Ishikawa (cell line): ENCODE results near the gene BAHD1.

Experiments
- CEBPB ChIP-seq: IDR thresholded peaks from 2 replicates; pipeline ENCODE4 v1.6.1; 2012
- CREB1 ChIP-seq: IDR thresholded peaks from 2 replicates; pipeline ENCODE4 v1.6.1; 2012; ENCODE audit warnings: low read depth
- EGR1 ChIP-seq: IDR thresholded peaks from 2 replicates; pipeline ENCODE4 v1.6.1; 2012
- EP300 ChIP-seq: IDR thresholded peaks from 2 replicates; pipeline ENCODE4 v1.6.1; 2012; ENCODE audit warnings: borderline replicate concordance
- FOXM1 ChIP-seq: IDR thresholded peaks from 2 replicates; pipeline ENCODE4 v1.6.1; 2012; ENCODE audit warnings: low read depth, borderline replicate concordance
- NFIC ChIP-seq: IDR thresholded peaks from 2 replicates; pipeline ENCODE4 v1.6.1; 2012
- RAD21 ChIP-seq: IDR thresholded peaks from 2 replicates; pipeline ENCODE4 v1.6.1; 2012; ENCODE audit warnings: low read depth
- TAF1 ChIP-seq: IDR thresholded peaks from 2 replicates; pipeline ENCODE4 v1.6.1; 2012; ENCODE audit warnings: low read depth, mild to moderate bottlenecking
- TCF12 ChIP-seq: IDR thresholded peaks from 2 replicates; pipeline ENCODE4 v1.6.1; 2012; ENCODE audit warnings: low read depth
- TEAD4 ChIP-seq: IDR thresholded peaks from 2 replicates; pipeline ENCODE4 v1.6.1; 2012
- YY1 ChIP-seq: IDR thresholded peaks from 2 replicates; pipeline ENCODE4 v1.6.1; 2012; ENCODE audit warnings: low read depth
- ZBTB7A ChIP-seq: IDR thresholded peaks from 2 replicates; pipeline ENCODE4 v1.6.1; 2012; ENCODE audit warnings: low read depth
- TF ChIP-seq, protein P1 (sequence below): IDR thresholded peaks from 2 replicates; pipeline ENCODE4 v1.6.1; 2012; ENCODE audit warnings: low read depth, mild to moderate bottlenecking
- TF ChIP-seq, protein P2 (sequence below): IDR thresholded peaks from 2 replicates; pipeline ENCODE4 v1.6.1; 2012
- TF ChIP-seq, protein P3 (sequence below): IDR thresholded peaks from 2 replicates; pipeline ENCODE4 v1.6.1; 2012

The BAHD1 gene

DNA sequence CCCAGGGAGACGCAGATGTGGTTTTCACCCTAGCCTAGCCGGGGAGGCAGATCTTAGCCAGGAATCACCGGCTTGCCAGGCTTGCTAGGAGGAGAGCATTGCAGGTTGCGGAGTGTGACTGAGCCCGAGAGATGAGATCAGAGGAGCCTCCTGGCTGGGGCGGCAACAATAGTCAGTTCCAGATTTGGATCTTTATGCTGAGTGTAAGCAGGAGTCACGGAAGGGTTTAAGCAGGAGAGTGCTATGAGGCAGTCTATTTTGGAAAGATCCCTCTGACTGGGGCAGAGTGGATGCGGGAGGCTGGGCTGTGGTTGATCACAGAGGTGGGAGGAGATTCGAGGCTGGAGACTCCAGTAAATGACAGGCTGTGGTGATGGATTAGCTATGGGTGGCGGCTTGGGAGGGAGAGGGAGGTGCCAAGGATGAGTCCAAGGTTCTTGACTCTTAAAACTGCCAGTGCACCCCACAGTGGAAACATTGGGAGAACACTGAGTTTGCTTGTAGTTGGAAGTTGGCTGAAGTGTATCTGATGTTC, 10.4 kb upstream of the BAHD1 start:
- no peak for TF ChIP-seq CEBPB
- TF ChIP-seq TAF1 = no peak
- TF ChIP-seq, protein P1, sequence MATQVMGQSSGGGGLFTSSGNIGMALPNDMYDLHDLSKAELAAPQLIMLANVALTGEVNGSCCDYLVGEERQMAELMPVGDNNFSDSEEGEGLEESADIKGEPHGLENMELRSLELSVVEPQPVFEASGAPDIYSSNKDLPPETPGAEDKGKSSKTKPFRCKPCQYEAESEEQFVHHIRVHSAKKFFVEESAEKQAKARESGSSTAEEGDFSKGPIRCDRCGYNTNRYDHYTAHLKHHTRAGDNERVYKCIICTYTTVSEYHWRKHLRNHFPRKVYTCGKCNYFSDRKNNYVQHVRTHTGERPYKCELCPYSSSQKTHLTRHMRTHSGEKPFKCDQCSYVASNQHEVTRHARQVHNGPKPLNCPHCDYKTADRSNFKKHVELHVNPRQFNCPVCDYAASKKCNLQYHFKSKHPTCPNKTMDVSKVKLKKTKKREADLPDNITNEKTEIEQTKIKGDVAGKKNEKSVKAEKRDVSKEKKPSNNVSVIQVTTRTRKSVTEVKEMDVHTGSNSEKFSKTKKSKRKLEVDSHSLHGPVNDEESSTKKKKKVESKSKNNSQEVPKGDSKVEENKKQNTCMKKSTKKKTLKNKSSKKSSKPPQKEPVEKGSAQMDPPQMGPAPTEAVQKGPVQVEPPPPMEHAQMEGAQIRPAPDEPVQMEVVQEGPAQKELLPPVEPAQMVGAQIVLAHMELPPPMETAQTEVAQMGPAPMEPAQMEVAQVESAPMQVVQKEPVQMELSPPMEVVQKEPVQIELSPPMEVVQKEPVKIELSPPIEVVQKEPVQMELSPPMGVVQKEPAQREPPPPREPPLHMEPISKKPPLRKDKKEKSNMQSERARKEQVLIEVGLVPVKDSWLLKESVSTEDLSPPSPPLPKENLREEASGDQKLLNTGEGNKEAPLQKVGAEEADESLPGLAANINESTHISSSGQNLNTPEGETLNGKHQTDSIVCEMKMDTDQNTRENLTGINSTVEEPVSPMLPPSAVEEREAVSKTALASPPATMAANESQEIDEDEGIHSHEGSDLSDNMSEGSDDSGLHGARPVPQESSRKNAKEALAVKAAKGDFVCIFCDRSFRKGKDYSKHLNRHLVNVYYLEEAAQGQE = no peak
- no peak for TF ChIP-seq NFIC
- no peak for TF ChIP-seq EP300

DNA sequence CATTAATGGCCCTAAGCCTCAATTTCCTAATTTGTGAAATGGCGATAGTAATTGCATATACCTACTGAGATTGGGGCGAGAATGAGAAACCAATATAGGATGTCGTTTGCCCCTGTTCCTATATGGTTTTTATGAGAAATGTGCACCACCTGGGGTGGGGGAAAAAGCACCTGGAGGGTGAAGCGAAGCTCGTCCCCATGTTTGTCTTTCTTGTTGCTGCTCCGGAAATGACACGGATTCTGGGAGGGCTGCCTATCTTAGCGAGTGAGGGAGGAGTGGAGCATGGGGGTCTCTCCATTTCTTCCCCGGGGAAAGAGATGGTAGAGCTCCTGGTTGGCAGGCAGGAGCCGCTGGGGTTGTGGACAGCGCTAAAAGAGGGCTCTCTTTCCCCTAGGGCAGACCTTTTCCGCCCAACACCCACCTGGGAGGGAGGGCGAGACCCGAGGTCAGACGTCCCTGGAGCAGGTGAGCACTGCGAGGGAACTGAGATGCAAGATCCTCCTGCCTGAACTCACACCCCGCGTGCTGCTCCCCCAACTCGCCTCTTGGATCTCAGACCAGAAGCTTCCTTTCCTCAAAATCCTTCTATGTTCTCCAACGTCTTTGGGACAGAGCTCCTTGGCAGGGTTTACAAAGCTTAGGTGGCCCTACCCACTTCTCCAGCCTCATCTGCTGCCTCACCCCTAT, 5.6 kb upstream of the BAHD1 start:
- TF ChIP-seq, protein P2, sequence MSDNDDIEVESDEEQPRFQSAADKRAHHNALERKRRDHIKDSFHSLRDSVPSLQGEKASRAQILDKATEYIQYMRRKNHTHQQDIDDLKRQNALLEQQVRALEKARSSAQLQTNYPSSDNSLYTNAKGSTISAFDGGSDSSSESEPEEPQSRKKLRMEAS = no peak
- TF ChIP-seq RAD21 = no peak

DNA sequence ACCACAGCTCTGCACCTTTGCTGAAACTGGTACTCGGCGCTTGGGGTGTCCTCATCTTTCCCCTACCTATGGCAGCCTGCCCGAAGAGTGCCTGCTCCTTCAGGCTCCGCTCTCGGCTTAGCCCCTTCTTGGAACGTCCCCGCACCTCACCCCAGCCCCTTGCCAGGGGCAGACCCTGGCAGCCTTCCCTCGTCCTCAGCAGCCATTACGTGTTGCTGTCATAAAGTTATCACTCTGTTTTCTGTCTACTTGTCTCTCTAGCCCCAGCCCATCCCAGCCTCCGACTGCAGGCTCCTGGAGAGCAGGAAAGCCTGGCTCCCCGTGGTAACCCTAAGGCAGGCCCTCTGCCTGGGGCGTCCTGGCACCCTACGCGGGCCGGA, 5.1 kb upstream of the BAHD1 start:
- TF ChIP-seq NFIC (no peak), YY1 (no peak), FOXM1 (no peak), EP300 (no peak), CEBPB (no peak)

DNA sequence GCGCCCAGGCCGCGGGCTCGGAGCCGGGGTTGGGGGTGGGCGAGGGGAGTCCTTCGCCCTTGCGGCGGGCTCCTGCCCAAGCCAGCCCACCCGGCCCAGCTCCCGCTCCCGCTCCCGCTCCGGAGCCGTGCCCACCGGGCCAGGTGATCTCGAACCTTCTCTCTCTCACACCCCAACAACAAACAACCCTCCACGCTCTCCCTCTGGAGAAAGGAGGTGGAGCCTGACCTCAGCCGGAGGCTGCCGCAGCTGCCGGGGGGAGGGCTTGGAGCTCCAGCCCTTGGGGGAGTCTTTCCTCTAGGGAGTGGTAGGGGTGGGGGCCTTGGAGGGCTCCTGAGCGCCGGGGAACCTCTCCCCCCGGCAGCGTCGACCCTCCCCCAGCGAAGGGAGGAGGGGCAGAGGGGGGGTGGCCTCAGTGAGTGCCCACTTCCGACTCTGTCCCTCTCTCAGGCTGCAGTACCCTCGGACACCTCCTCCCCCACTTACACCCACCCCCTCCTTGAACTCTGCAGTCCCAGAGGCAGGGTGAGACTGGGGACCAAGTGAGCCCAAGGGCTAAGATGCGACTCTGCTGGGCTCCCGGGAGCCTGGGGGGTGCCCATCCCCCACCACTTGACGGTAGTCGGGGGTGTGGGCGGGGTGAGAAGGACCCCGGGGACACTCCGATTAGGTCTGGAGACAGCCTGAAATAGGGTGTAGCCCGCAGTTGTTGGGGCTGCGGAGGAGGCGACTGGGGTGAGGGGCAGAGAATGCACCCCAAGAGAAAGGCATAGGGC, 4.4 kb upstream of the BAHD1 start:
- TF ChIP-seq EGR1 (no peak), TCF12 (no peak), RAD21 (no peak), CEBPB (no peak), YY1 (no peak), EP300 (no peak), ZBTB7A (no peak), TAF1 (no peak), FOXM1 (no peak), CREB1 (no peak)
- TF ChIP-seq, protein P1 = no peak
- TF ChIP-seq, protein P2 = no peak

DNA sequence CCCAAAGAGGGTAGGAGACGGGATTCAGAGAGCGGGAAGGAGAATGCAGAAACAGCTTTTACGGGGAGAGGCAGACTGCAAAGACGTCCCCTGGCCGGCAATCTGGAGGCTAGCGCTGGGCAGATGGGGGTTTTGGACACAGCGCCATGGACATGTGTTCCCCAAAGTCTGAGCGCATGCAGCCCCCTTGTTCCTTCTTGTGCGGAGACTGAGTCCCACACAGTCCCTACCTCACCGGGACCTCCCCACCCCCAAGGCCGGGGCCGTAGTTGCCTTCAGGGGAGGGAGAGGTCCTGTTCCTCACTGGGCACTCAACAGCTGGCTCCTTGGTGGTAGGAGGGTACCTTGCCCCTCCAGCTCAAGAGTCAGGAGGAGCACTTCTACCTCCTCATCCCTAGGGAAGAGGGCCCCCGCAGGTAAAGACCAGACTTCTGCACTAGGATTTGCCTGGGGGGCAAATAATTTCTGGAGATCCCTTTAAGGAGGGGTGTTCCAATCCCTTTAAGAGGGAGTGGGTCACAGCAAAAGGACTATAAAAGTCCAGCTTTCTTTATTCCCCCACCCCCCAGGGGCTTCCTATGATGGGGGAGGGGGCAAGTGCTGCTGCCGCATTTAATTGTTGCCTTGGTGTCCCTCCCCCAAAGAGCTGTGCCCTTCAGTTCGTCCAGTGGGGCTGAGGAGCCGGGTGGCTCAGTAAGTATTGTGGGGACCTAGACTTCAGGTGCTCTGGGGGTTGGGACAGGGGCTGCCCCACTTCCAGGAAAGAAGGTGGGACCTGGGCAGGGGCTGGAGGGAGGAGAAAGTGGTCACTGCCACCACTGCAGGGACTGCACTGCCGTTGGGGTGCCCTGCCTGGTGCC, 3.6 kb upstream of the BAHD1 start:
- TF ChIP-seq RAD21 = no peak
- TF ChIP-seq, protein P2 = no peak
- TF ChIP-seq CEBPB = no peak
- no peak for TF ChIP-seq CREB1
- TF ChIP-seq TAF1 = no peak
- TF ChIP-seq, protein P3, sequence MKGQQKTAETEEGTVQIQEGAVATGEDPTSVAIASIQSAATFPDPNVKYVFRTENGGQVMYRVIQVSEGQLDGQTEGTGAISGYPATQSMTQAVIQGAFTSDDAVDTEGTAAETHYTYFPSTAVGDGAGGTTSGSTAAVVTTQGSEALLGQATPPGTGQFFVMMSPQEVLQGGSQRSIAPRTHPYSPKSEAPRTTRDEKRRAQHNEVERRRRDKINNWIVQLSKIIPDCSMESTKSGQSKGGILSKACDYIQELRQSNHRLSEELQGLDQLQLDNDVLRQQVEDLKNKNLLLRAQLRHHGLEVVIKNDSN = no peak
- TF ChIP-seq ZBTB7A = no peak
- TF ChIP-seq EGR1 = no peak
- TF ChIP-seq NFIC = no peak
- TF ChIP-seq TEAD4 = no peak
- TF ChIP-seq, protein P1 = no peak
- TF ChIP-seq YY1 = no peak
